Measurements from ENCODE around the gene TIMM50. TPM values are rescaled to one million over a fixed set of nuclear protein-coding genes. Genes with fewer than 3 reads are reported as not detected.

Gene TIMM50
- total and polyA plus RNA-seq, 2 of the 13 experiments (the other 11 are each of a cell fraction or from before 2014, with no cell fraction given) = 91.1 to 92.5 TPM

DNA sequence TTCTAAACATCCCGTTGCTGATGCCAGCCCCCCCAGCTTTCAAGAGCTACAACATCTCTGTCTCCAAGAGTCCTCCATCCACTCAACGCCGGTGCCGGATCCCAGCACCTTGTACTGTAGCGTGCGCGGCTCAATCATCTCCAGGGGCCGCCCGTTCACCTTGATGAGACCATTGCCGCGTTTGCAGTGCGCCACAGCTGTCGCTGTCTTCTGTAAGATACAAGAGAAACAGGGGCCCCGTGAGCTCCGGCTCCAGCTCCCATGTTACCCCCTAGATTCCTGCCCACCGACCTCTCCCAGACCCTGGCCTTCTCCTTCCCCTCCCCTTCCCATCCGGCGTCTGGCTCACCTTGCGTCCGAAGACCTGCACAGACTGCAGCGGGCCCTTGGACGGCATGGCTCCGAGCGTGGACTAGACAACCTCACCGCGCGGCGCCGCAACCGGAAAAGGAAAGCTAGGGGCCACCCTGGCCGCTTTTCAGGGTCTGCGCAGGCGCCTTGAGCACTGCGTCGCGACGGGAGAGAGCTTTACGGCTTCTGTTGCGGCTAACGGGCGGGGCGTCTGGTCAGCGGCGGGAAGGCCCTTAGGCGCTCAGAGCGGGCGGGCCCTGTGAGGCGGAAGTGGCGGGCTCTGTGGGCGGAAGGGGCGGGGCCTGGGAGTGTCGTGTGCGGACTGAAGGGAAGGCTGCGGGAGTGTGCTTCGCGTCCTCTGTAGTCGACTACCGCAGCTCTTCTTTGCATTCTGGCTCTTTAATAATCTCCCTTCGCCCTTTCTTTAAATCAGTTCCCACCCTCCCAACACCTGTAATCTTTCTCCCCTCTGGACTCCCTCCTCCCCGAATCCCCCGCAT, 44.9 kb upstream of the TIMM50 start, which contains the start of gene RPS16 (continued):
- TF ChIP-seq ZNF569 (CRISPR knock-in tag; IDR thresholded peaks at IDR 0.05; ENCODE audit: borderline replicate concordance) = no peak
- TF ChIP-seq ARHGAP35 (CRISPR knock-in tag; IDR thresholded peaks at IDR 0.05; ENCODE audit: borderline replicate concordance) = peak; percentile 84; the same call in 1 of the 2 replicates
- peak; percentile 76 for TF ChIP-seq CHCHD3 (CRISPR knock-in tag; IDR thresholded peaks at IDR 0.05)
- TF ChIP-seq ZNF781 (CRISPR knock-in tag; IDR thresholded peaks at IDR 0.05; ENCODE audit: borderline replicate concordance, not compliant biosample characterization) = peak; percentile 91
- TF ChIP-seq FOXK2 (IDR thresholded peaks at IDR 0.05) = 0 out of 2 replicates have a peak, but pooled peaks have one; percentile 31
- TF ChIP-seq ARNTL (CRISPR knock-in tag; IDR thresholded peaks at IDR 0.05) = peak; percentile 83
- TF ChIP-seq, protein P1, sequence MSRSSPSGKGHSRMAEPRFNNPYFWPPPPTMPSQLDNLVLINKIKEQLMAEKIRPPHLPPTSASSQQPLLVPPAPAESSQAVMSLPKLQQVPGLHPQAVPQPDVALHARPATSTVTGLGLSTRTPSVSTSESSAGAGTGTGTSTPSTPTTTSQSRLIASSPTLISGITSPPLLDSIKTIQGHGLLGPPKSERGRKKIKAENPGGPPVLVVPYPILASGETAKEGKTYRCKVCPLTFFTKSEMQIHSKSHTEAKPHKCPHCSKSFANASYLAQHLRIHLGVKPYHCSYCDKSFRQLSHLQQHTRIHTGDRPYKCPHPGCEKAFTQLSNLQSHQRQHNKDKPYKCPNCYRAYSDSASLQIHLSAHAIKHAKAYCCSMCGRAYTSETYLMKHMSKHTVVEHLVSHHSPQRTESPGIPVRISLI (CRISPR knock-in tag; IDR thresholded peaks at IDR 0.05; ENCODE audit: borderline replicate concordance) = peak; percentile 63; the same call in 1 of the 2 replicates
- no peak for TF ChIP-seq HNRNPH1 (optimal IDR thresholded peaks at IDR 0.05; ENCODE audit: low read depth, low read length)
- TF ChIP-seq, protein P2, sequence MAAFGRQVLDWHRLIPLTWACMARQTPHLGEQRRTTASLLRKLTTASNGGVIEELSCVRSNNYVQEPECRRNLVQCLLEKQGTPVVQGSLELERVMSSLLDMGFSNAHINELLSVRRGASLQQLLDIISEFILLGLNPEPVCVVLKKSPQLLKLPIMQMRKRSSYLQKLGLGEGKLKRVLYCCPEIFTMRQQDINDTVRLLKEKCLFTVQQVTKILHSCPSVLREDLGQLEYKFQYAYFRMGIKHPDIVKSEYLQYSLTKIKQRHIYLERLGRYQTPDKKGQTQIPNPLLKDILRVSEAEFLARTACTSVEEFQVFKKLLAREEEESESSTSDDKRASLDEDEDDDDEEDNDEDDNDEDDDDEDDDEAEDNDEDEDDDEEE (CRISPR knock-in tag; IDR thresholded peaks at IDR 0.05) = no peak
- peak; percentile 68 for TF ChIP-seq MED8 (CRISPR knock-in tag; IDR thresholded peaks at IDR 0.05; ENCODE audit: insufficient replicate concordance)
- TF ChIP-seq ZSCAN30 (CRISPR knock-in tag; IDR thresholded peaks at IDR 0.05) = 0 out of 2 replicates have a peak, but pooled peaks have one; percentile 65
- no peak for TF ChIP-seq ZNF530 (CRISPR knock-in tag; IDR thresholded peaks at IDR 0.05; ENCODE audit: low read depth)
- TF ChIP-seq NFE2L1 (CRISPR knock-in tag; IDR thresholded peaks at IDR 0.05; ENCODE audit: borderline replicate concordance) = no peak
- TF ChIP-seq AHDC1 (CRISPR knock-in tag; IDR thresholded peaks at IDR 0.05; ENCODE audit: borderline replicate concordance) = no peak
- TF ChIP-seq EZH2 (conservative IDR thresholded peaks at IDR 0.05; ENCODE audit: low read depth, low read length) = no peak
- TF ChIP-seq, protein P3, sequence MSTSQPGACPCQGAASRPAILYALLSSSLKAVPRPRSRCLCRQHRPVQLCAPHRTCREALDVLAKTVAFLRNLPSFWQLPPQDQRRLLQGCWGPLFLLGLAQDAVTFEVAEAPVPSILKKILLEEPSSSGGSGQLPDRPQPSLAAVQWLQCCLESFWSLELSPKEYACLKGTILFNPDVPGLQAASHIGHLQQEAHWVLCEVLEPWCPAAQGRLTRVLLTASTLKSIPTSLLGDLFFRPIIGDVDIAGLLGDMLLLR (CRISPR knock-in tag; IDR thresholded peaks at IDR 0.05) = peak; percentile 85; the same call in 1 of the 2 replicates
- peak; percentile 81 for TF ChIP-seq JUNB (CRISPR knock-in tag; IDR thresholded peaks at IDR 0.05; ENCODE audit: borderline replicate concordance)
- peak; percentile 99 for TF ChIP-seq TAF1 (CRISPR knock-in tag; IDR thresholded peaks at IDR 0.05)
- TF ChIP-seq ZBTB21 (CRISPR knock-in tag; IDR thresholded peaks at IDR 0.05) = peak; percentile 19; the same call in 1 of the 2 replicates
- TF ChIP-seq PHF21A (CRISPR knock-in tag; IDR thresholded peaks at IDR 0.05) = peak; percentile 40; the same call in 1 of the 2 replicates

Data from HepG2 (cell line).